Thoracic aorta (tissue), 2 donors: ENCODE results near the gene SNX21. TPM values are rescaled to one million over a fixed set of nuclear protein-coding genes. Genes with fewer than 3 reads are reported as not detected.

Experiments used
- ATAC-seq: fragments of 150-250 bp; one replicate; pipeline ENCODE4 v1.8.0; 2017; ENCODE audit warnings: low read depth; ENCODE audit not compliant: insufficient number of reproducible peaks, low FRiP score
- DNase-seq: peaks from one replicate; pipeline ENCODE4 v3.0.0-alpha.2; 2020; ENCODE audit warnings: low spot score
- H3K27ac ChIP-seq, 2 donors: fragments of 200-600 bp; sonication (generic); 1 replicate in 1 of 2; 2 replicates in 1 of 2; pipeline ENCODE4 v1.5.1; 2016; ENCODE audit warnings: mild to moderate bottlenecking in 2 of 2, moderate library complexity in 2 of 2
- H3K27me3 ChIP-seq: fragments of 200-600 bp; sonication (generic); replicated peaks from 2 replicates; pipeline ENCODE4 v1.6.0; 2016; ENCODE audit warnings: mild to moderate bottlenecking; ENCODE audit not compliant: insufficient read depth
- H3K36me3 ChIP-seq: fragments of 200-600 bp; sonication (generic); one replicate; pipeline ENCODE4 v1.5.1; 2016
- H3K4me1 ChIP-seq, 2 donors: fragments of 200-600 bp; sonication (generic); 1 replicate in 1 of 2; 2 replicates in 1 of 2; pipeline versions ENCODE4 v1.5.1 to v1.6.0; 2016; ENCODE audit warnings: low read depth in 2 of 2, mild to moderate bottlenecking in 1 of 2; ENCODE audit not compliant: control insufficient read depth in 1 of 2
- H3K4me3 ChIP-seq: fragments of 200-600 bp; sonication (generic); 2 replicates; pipeline ENCODE4 v1.5.1; 2016; ENCODE audit warnings: mild to moderate bottlenecking
- H3K9me3 ChIP-seq: fragments of 200-600 bp; sonication (generic); 2 replicates; pipeline ENCODE4 v1.5.1; 2016
- CTCF ChIP-seq: fragments of 200-600 bp; sonication (generic); IDR thresholded peaks from one replicate; pipeline ENCODE4 v1.5.1; 2019; ENCODE audit warnings: antibody characterized with exemption
- total RNA-seq, 2 donors: library from RNA; depleted of rRNA; stranded (reverse); fragments of >200 nt; gene quantifications; one replicate each; pipeline versions ENCODE4 v1.1.0 to v1.2.3, GENCODE V29; 2016

SNX21 gene
- total RNA-seq, 2 donors from 2014 or later, result 78.2 to 133 TPM

- H3K4me3 ChIP-seq, result no peak overlapping the region
- H3K36me3 ChIP-seq, result peaks cover 18% of the 10 kb centered on the region
- no peak overlapping the region for H3K27ac ChIP-seq
- ATAC-seq (no peak), DNase-seq (no peak)
- H3K27me3 ChIP-seq, result no peaks in the 10 kb centered on the region
- no peak for TF ChIP-seq CTCF
- no peaks in the 10 kb centered on the region for H3K9me3 ChIP-seq
- peaks cover 20 to 31% of the 10 kb centered on the region in 2 donors for H3K4me1 ChIP-seq
Measured at GRCh38 chr20:45851501-45851900, 17.9 kb downstream of the SNX21 start.

- Histone ChIP-seq H3K9me3 (no peaks in the 10 kb centered on the region), H3K4me1 (peaks cover 23 to 33% of the 10 kb centered on the region in 2 donors), H3K4me3 (no peak overlapping the region), H3K27me3 (no peaks in the 10 kb centered on the region), H3K36me3 (peaks cover 14% of the 10 kb centered on the region), H3K27ac (no peak overlapping the region)
- no peak for DNase-seq
- TF ChIP-seq CTCF, result no peak
- no peak for ATAC-seq
Measured at GRCh38 chr20:45852326-45852725, 18.7 kb downstream of the SNX21 start.

- DNase-seq (no peak), ATAC-seq (no peak)
- no peak for TF ChIP-seq CTCF
- H3K9me3 ChIP-seq, result no peaks in the 10 kb centered on the region
- H3K27ac ChIP-seq, result no peak overlapping the region
- no peaks in the 10 kb centered on the region for H3K27me3 ChIP-seq
- H3K36me3 ChIP-seq, result peaks cover 8% of the 10 kb centered on the region
- no peak overlapping the region for H3K4me3 ChIP-seq
- peaks cover 28 to 39% of the 10 kb centered on the region in 2 donors for H3K4me1 ChIP-seq
Measured at GRCh38 chr20:45853484-45853883, 19.9 kb downstream of the SNX21 start.

GRCh38 chr20:45857114-45857881 lies 23.7 kb downstream of the SNX21 start, which contains the start of the genes ACOT8 and ZSWIM3:
Gene ACOT8, minus strand, starts transcription at chr20:45857392. Its CDS starts 77 bp downstream, at chr20:45857315.
Gene ZSWIM3, plus strand, starts transcription at chr20:45857614. Its CDS starts 212 bp downstream, at chr20:45857826.
- peaks cover 5% of the 10 kb centered on the region for H3K36me3 ChIP-seq
- no peaks in the 10 kb centered on the region for H3K9me3 ChIP-seq
- peak; percentile 100 for ATAC-seq
- peak within 1 kb of the TSS; percentile 70 to 81 for H3K27ac ChIP-seq
- H3K4me3 ChIP-seq, result peak within 1 kb of the TSS; percentile 97
- peaks cover 28 to 40% of the 10 kb centered on the region in 2 donors for H3K4me1 ChIP-seq
- peak; percentile 100 for DNase-seq
- TF ChIP-seq CTCF, result no peak
- no peaks in the 10 kb centered on the region for H3K27me3 ChIP-seq

- ATAC-seq, result no peak
- H3K27ac ChIP-seq, result peak overlapping the region; percentile 67 to 81
- no peak for DNase-seq
- H3K9me3 ChIP-seq, result no peaks in the 10 kb centered on the region
- H3K27me3 ChIP-seq, result no peaks in the 10 kb centered on the region
- no peak for TF ChIP-seq CTCF
- peaks cover 5% of the 10 kb centered on the region for H3K36me3 ChIP-seq
- peak overlapping the region; percentile 97 for H3K4me3 ChIP-seq
- peaks cover 28 to 40% of the 10 kb centered on the region in 2 donors for H3K4me1 ChIP-seq
Measured at GRCh38 chr20:45857882-45858216, 24.2 kb downstream of the SNX21 start.
